ENCODE results near the gene OR10G3. TPM values are rescaled to one million over a fixed set of nuclear protein-coding genes. Genes with fewer than 3 reads are reported as not detected.

Gene OR10G3
- total RNA-seq, 1 donor from 2014 or later = not detected

Other genes starting within 250 kb of the OR10G3 start
- gene SUPT16H, start 196.1 kb downstream of the OR10G3 start, total RNA-seq = 59.1 TPM
- 78.9 TPM for gene CHD8, start 124.0 kb downstream of the OR10G3 start, total RNA-seq
- 41.0 TPM for gene RAB2B, start 103.1 kb downstream of the OR10G3 start, total RNA-seq
- gene TOX4, start 102.9 kb downstream of the OR10G3 start, total RNA-seq = 60.0 TPM
- 43.3 TPM for gene METTL3, start 68.7 kb downstream of the OR10G3 start, total RNA-seq
- gene SALL2, start 53.7 kb downstream of the OR10G3 start, total RNA-seq = 16.3 TPM
- not detected for gene OR10G2, start 54.9 kb upstream of the OR10G3 start, total RNA-seq
- gene OR4E2, start 73.8 kb upstream of the OR10G3 start, total RNA-seq = not detected
- gene OR4E1, start 93.7 kb upstream of the OR10G3 start, total RNA-seq = not detected